HepG2 (cell line): ENCODE data around the gene ECM1.

ENCODE experiments used
- CBFB ChIP-seq: sonication (generic); formaldehyde crosslinking; IDR thresholded peaks from 2 replicates; pipeline ENCODE4 v1.4.0; 2020; ENCODE audit warnings: missing genetic modification reagents
- EP300 ChIP-seq, 3 experiments: sonication (generic) in 1 of 3; formaldehyde crosslinking in 1 of 3; IDR thresholded peaks; 2 replicates each; pipeline versions ENCODE4 v1.5.1 to v1.6.1; 2011 to 2020; ENCODE audit warnings: low read depth in 2 of 3, low read length in 2 of 3, borderline replicate concordance in 1 of 3, improper control_type of control experiment in 1 of 3, mild to moderate bottlenecking in 1 of 3, missing genetic modification reagents in 1 of 3, moderate library complexity in 1 of 3
- EZH2 ChIP-seq: conservative IDR thresholded peaks from 2 replicates; pipeline ENCODE4 v1.6.1; 2012; ENCODE audit warnings: mild to moderate bottlenecking, low read depth, low read length, moderate library complexity
- FIP1L1 ChIP-seq: fragments of 200-400 bp; formaldehyde crosslinking; IDR thresholded peaks from 2 replicates; pipeline ENCODE4 v1.6.1; 2018; ENCODE audit warnings: low read depth, mild to moderate bottlenecking, low read length, moderate library complexity, borderline replicate concordance; ENCODE audit not compliant: insufficient read depth
- ZNF496 ChIP-seq: sonication (generic); formaldehyde crosslinking; IDR thresholded peaks from 2 replicates; pipeline ENCODE4 v1.8.1; 2023; ENCODE audit warnings: mild to moderate bottlenecking, moderate library complexity, missing genetic modification reagents; ENCODE audit not compliant: insufficient replicate concordance

DNA sequence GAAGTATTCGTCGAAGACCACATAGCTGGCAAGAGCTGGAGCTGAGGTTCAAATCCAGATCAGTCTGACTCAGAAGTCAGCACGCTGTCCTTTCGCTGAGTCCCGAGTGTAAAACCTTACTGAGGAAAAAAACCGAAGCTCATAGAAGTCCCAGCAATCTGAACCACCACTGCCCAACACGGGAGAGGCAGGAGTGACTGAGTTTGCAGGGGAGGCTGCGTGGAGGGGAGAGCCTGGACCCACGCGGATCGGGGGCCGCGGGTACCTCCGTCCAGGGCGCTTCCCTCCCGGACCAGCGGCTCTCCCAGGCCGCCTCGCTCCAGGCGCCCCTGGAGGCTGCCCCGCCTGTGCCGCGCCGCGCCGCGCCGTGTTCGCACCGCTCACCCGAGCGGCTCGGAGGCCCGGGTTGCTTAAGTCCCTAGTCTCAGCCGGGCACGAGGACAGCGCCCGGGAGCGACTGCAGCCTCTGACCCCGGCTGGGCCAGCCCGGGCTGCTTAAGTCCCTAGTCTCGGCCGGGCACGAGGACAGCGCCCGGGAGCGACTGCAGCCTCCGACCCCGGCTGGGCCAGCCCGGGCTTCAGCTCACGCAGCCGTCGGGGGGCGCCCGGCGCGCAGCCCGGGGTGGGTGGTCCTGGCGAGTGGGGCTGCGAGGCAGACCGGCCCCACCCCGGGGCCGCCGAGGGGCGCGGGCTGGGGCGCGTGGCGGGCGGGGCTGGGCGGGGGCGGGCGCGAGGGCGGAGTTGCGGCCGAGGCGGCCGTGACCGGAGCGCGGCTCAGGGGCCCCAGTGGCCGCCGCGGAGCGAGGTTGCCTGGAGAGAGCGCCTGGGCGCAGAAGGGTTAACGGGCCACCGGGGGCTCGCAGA is 41.0 kb downstream of the ECM1 start, which contains the start of gene ADAMTSL4:
- TF ChIP-seq EZH2 (no peak), EP300 (IDR thresholded peaks at IDR 0.05; ENCODE audit: low read depth in 2 of 2, low read length in 2 of 2) (no peak), EP300 (CRISPR knock-in tag; IDR thresholded peaks at IDR 0.05; ENCODE audit: borderline replicate concordance) (no peak), FIP1L1 (no peak), CBFB (no peak), ZNF496 (no peak)
